IMR-90 (cell line): Measurements from ENCODE around the gene ANKRD13A. TPM values are rescaled to one million over a fixed set of nuclear protein-coding genes. Genes with fewer than 3 reads are reported as not detected.

Source experiments
- ATAC-seq: fragments of 200-7000 bp; cut with Tn5 transposase; 2 replicates; pipeline ENCODE4 v1.9.1; 2020; ENCODE audit warnings: low read depth, mild to moderate bottlenecking, moderate library complexity
- BruUV-seq: library from RNA; stranded (reverse); fragments of 400-500 nt; replicated peaks from 2 replicates; lab custom pipeline; 2021; lab: Mats Ljungman, UMichigan
- CTCF ChIA-PET: fragments of 300-600 bp; formaldehyde crosslinking; extraction: SDS; loops from one replicate; lab custom pipeline; 2021; ENCODE audit warnings: antibody characterized with exemption; lab: Yijun Ruan, JAX
- POLR2A ChIA-PET: fragments of 300-600 bp; sonication (Branson Sonifier 250); formaldehyde crosslinking; loops from one replicate; lab custom pipeline; 2022; ENCODE audit warnings: antibody characterized with exemption; ENCODE audit not compliant: unreplicated experiment; lab: Charles Lee
- DNase-seq: peaks from one replicate; pipeline ENCODE4 v3.0.0; 2013
- H2AFZ ChIP-seq: replicated peaks from 2 replicates; pipeline ENCODE3; 2013; ENCODE audit warnings: low read length, mild to moderate bottlenecking; ENCODE audit not compliant: poor library complexity
- H2AK5ac ChIP-seq: 2 replicates; pipeline ENCODE4 v1.6.1; 2013; ENCODE audit warnings: low read depth, low read length, inconsistent platforms
- H2AK9ac ChIP-seq: replicated peaks from 2 replicates; pipeline ENCODE3; 2013; ENCODE audit warnings: mild to moderate bottlenecking, low read depth, low read length, moderate library complexity; ENCODE audit not compliant: poor library complexity
- H2BK120ac ChIP-seq: 2 replicates; pipeline ENCODE4 v1.6.1; 2013; ENCODE audit warnings: low read depth, low read length, inconsistent platforms
- H2BK15ac ChIP-seq: 3 replicates; pipeline ENCODE4 v1.6.1; 2013; ENCODE audit warnings: low read depth, low read length, inconsistent platforms
- H2BK20ac ChIP-seq: 2 replicates; pipeline ENCODE4 v1.6.1; 2013; ENCODE audit warnings: low read depth, mild to moderate bottlenecking, inconsistent platforms, low read length, moderate library complexity
- H2BK5ac ChIP-seq: 2 replicates; pipeline ENCODE4 v1.6.1; 2013; ENCODE audit warnings: mild to moderate bottlenecking, low read depth, low read length, inconsistent platforms; ENCODE audit not compliant: poor library complexity, severe bottlenecking
- H3K14ac ChIP-seq: replicated peaks from 2 replicates; pipeline ENCODE4 v1.6.1; 2013; ENCODE audit warnings: low read depth, low read length, inconsistent platforms
- H3K18ac ChIP-seq: 2 replicates; pipeline ENCODE4 v1.6.1; 2013; ENCODE audit warnings: low read depth, low read length, control low read depth
- H3K23ac ChIP-seq: 2 replicates; pipeline ENCODE4 v1.6.1; 2013; ENCODE audit warnings: low read depth, low read length, inconsistent platforms
- H3K27ac ChIP-seq: 2 replicates; pipeline ENCODE4 v1.5.1; 2013; ENCODE audit warnings: mild to moderate bottlenecking, control low read depth, low read length; ENCODE audit not compliant: insufficient read depth
- H3K27me3 ChIP-seq: 2 replicates; pipeline ENCODE4 v1.6.1; 2013; ENCODE audit warnings: low read length; ENCODE audit not compliant: control insufficient read depth, insufficient read depth
- H3K36me3 ChIP-seq: 2 replicates; pipeline ENCODE4 v1.6.1; 2013; ENCODE audit warnings: low read length, mixed read lengths; ENCODE audit not compliant: control insufficient read depth, insufficient read depth
- H3K4ac ChIP-seq: 2 replicates; pipeline ENCODE4 v1.6.1; 2013; ENCODE audit warnings: low read depth, low read length, inconsistent platforms
- H3K4me1 ChIP-seq: 2 replicates; pipeline ENCODE4 v1.6.1; 2013; ENCODE audit warnings: low read length, mixed read lengths; ENCODE audit not compliant: control insufficient read depth, insufficient read depth
- H3K4me2 ChIP-seq: 2 replicates; pipeline ENCODE4 v1.6.1; 2013; ENCODE audit warnings: low read depth, mild to moderate bottlenecking, control low read depth, low read length, moderate library complexity
- H3K4me3 ChIP-seq: 2 replicates; pipeline ENCODE4 v1.5.1; 2013; ENCODE audit warnings: low read depth, mild to moderate bottlenecking, control low read depth, low read length, moderate library complexity; ENCODE audit not compliant: insufficient read depth
- H3K56ac ChIP-seq: 2 replicates; pipeline ENCODE4 v1.6.1; 2013; ENCODE audit warnings: low read length, inconsistent platforms; ENCODE audit not compliant: insufficient read depth; ENCODE audit errors: extremely low read depth
- H3K79me1 ChIP-seq, 2 experiments: 2 replicates each; pipeline ENCODE4 v1.6.1; 2013; ENCODE audit warnings: low read length in 2 of 2, inconsistent platforms in 1 of 2, low read depth in 1 of 2
- H3K9ac ChIP-seq: 2 replicates; pipeline ENCODE4 v1.6.1; 2013; ENCODE audit warnings: low read depth, low read length, control low read depth
- H3K9me1 ChIP-seq: 2 replicates; pipeline ENCODE4 v1.6.1; 2013; ENCODE audit warnings: low read length, inconsistent platforms; ENCODE audit not compliant: insufficient read depth
- H3K9me3 ChIP-seq: 2 replicates; pipeline ENCODE4 v1.6.1; 2013; ENCODE audit warnings: low read length; ENCODE audit not compliant: control insufficient read depth, insufficient read depth
- H4K20me1 ChIP-seq: 2 replicates; pipeline ENCODE4 v1.6.1; 2013; ENCODE audit warnings: low read length, inconsistent platforms; ENCODE audit not compliant: insufficient read depth
- H4K5ac ChIP-seq: 2 replicates; pipeline ENCODE4 v1.6.1; 2013; ENCODE audit warnings: mild to moderate bottlenecking, low read depth, low read length, control low read depth
- H4K8ac ChIP-seq, 2 experiments: 2 replicates each; pipeline ENCODE4 v1.6.1; 2013; ENCODE audit warnings: low read depth in 2 of 2, low read length in 2 of 2, control low read depth in 1 of 2, inconsistent platforms in 1 of 2
- H4K91ac ChIP-seq: 2 replicates; pipeline ENCODE4 v1.6.1; 2013; ENCODE audit warnings: low read depth, low read length, inconsistent platforms; ENCODE audit not compliant: insufficient read depth
- NFE2L2 ChIP-seq: fragments of 150-350 bp; IDR thresholded peaks from 2 replicates; pipeline ENCODE4 v1.6.1; 2016; ENCODE audit warnings: low read depth, mild to moderate bottlenecking, low read length
- WGBS, 2 experiments: methylation state at CpG; one replicate each; pipeline versions ENCODE4 v1.1.5 to v1.1.7; 2013; ENCODE audit warnings: missing lambda C conversion rate in 2 of 2; ENCODE audit not compliant: insufficient read length in 1 of 2; ENCODE audit errors: extremely low coverage in 2 of 2; 5-methylcytosine and 5-hydroxymethylcytosine counted together
- dilution Hi-C: fragments of 300-500 bp; cut with HindIII; formaldehyde crosslinking; loops from one replicate; pipeline ENCODE4 v1.14.3; 2018; ENCODE audit warnings: low sequenced_read_pairs; ENCODE audit not compliant: unreplicated experiment
- in situ Hi-C: fragments of 300-500 bp; cut with MboI; formaldehyde crosslinking; loops from 3 replicates; pipeline ENCODE4 v1.14.3; 2019; ENCODE audit warnings: low sequenced_read_pairs, inconsistent platforms, mixed read lengths
- intact Hi-C: fragments of 100-400 bp; cut with micrococcal nuclease; formaldehyde crosslinking; loops from 2 replicates; pipeline ENCODE4 v1.10.0; 2022
- polyA plus RNA-seq, 3 experiments: library from polyadenylated mRNA; depleted of rRNA; stranded (reverse); fragments of >200 nt; gene quantifications; 2 replicates each; pipeline ENCODE4 v1.2.3, GENCODE V29; 2012; ENCODE audit warnings: low replicate concordance in 1 of 3
- total RNA-seq: library from RNA; depleted of rRNA; stranded (reverse); fragments of >200 nt; gene quantifications from 2 replicates; pipeline ENCODE4 v1.2.3, GENCODE V29; 2012

Gene ANKRD13A
- total and polyA plus RNA-seq, 2 of the 4 experiments (the other 2 are of a cell fraction), result 299 to 449 TPM

- Histone ChIP-seq H2AK5ac (no peak overlapping the region), H4K91ac (no peak overlapping the region), H3K36me3 (peaks cover 10% of the 10 kb centered on the region), H3K9me1 (peaks cover 15% of the 10 kb centered on the region), H2BK15ac (no peak overlapping the region), H3K18ac (no peak overlapping the region), H3K4me1 (peaks cover 14% of the 10 kb centered on the region), H3K27ac (no peak overlapping the region), H3K56ac (no peak overlapping the region), H3K4ac (no peak overlapping the region), H2BK120ac (no peak overlapping the region), H4K5ac (no peak overlapping the region), H2AFZ (no peak overlapping the region), H3K27me3 (no peaks in the 10 kb centered on the region), H3K23ac (peak overlapping the region; percentile 32; the same call in 1 of the 2 replicates), H3K9me3 (no peaks in the 10 kb centered on the region), H3K4me3 (no peak overlapping the region), H3K79me1 (peaks cover 7 to 24% of the 10 kb centered on the region in 2 experiments; a peak in 3 of 4 replicates), H2AK9ac (no peak overlapping the region), H2BK20ac (no peak overlapping the region), H3K14ac (no peak overlapping the region), H4K8ac (no peak overlapping the region), H2BK5ac (peak overlapping the region; percentile 10), H4K20me1 (peaks cover 52% of the 10 kb centered on the region), H3K4me2 (no peak overlapping the region), H3K9ac (no peak overlapping the region)
- POLR2A ChIA-PET, result no interaction called here
- BruUV-seq, result no TSS peak
- CTCF ChIA-PET, result no interaction called here
- no peak for TF ChIP-seq NFE2L2
- no CpG with 5 or more reads among the region's 4 CpGs for WGBS, 2 experiments
- no peak for ATAC-seq
- no peak for DNase-seq
- dilution Hi-C loops, result no loop called here
- in situ Hi-C loops, result no loop called here
- intact Hi-C loops, result no loop called here
These were observed 6.9 kb downstream of the ANKRD13A start for GRCh38 chr12:110006115-110006514.
